GM04504 (cell line): ENCODE measurements around the gene SMARCA5.

Source experiments
- DNase-seq: peaks from one replicate; pipeline ENCODE4 v3.0.0-alpha.2; 2012; ENCODE audit warnings: low read depth

Gene SMARCA5

GRCh38 chr4:143531788-143532491 lies 18.4 kb downstream of the SMARCA5 start:
- no peak for DNase-seq

GRCh38 chr4:143538979-143539669 lies 25.6 kb downstream of the SMARCA5 start:
- no peak for DNase-seq

GRCh38 chr4:143539670-143540023 lies 26.1 kb downstream of the SMARCA5 start:
- no peak for DNase-seq

- DNase-seq = no peak
These were observed 36.4 kb downstream of the SMARCA5 start for GRCh38 chr4:143549928-143550327.

GRCh38 chr4:143554728-143555597 lies 41.5 kb downstream of the SMARCA5 start:
- DNase-seq = no peak

GRCh38 chr4:143555676-143556075 lies 42.2 kb downstream of the SMARCA5 start:
- DNase-seq = no peak

- DNase-seq = no peak
These were observed 44.8 kb downstream of the SMARCA5 start for GRCh38 chr4:143558286-143558685.

GRCh38 chr4:143558823-143559756 lies 45.6 kb downstream of the SMARCA5 start:
- peak; percentile 22 for DNase-seq

- DNase-seq = no peak
These were observed 46.2 kb downstream of the SMARCA5 start for GRCh38 chr4:143559757-143560147.

GRCh38 chr4:143564472-143564871 lies 51.0 kb downstream of the SMARCA5 start:
- no peak for DNase-seq

- no peak for DNase-seq
These were observed 61.8 kb downstream of the SMARCA5 start for GRCh38 chr4:143575331-143575730.

- no peak for DNase-seq
These were observed 67.9 kb downstream of the SMARCA5 start for GRCh38 chr4:143581331-143581946.

- DNase-seq = no peak
These were observed 72.0 kb downstream of the SMARCA5 start for GRCh38 chr4:143585548-143585947.

GRCh38 chr4:143586080-143586479 lies 72.6 kb downstream of the SMARCA5 start:
- DNase-seq = no peak

GRCh38 chr4:143587703-143588102 lies 74.2 kb downstream of the SMARCA5 start:
- DNase-seq = no peak

GRCh38 chr4:143597276-143597675 lies 83.8 kb downstream of the SMARCA5 start:
- DNase-seq = no peak

GRCh38 chr4:143598816-143599215 lies 85.3 kb downstream of the SMARCA5 start:
- no peak for DNase-seq

- DNase-seq = no peak
These were observed 86.3 kb downstream of the SMARCA5 start for GRCh38 chr4:143599827-143600226.

GRCh38 chr4:143606480-143606879 lies 93.0 kb downstream of the SMARCA5 start:
- DNase-seq = no peak
